ENCODE results near the gene DNM2. TPM values are rescaled to one million over a fixed set of nuclear protein-coding genes. Genes with fewer than 3 reads are reported as not detected.

DNM2 gene
- total and polyA plus RNA-seq, 2 of the 13 experiments (the other 11 are each of a cell fraction or from before 2014, with no cell fraction given) = 41.7 to 59.8 TPM

DNA sequence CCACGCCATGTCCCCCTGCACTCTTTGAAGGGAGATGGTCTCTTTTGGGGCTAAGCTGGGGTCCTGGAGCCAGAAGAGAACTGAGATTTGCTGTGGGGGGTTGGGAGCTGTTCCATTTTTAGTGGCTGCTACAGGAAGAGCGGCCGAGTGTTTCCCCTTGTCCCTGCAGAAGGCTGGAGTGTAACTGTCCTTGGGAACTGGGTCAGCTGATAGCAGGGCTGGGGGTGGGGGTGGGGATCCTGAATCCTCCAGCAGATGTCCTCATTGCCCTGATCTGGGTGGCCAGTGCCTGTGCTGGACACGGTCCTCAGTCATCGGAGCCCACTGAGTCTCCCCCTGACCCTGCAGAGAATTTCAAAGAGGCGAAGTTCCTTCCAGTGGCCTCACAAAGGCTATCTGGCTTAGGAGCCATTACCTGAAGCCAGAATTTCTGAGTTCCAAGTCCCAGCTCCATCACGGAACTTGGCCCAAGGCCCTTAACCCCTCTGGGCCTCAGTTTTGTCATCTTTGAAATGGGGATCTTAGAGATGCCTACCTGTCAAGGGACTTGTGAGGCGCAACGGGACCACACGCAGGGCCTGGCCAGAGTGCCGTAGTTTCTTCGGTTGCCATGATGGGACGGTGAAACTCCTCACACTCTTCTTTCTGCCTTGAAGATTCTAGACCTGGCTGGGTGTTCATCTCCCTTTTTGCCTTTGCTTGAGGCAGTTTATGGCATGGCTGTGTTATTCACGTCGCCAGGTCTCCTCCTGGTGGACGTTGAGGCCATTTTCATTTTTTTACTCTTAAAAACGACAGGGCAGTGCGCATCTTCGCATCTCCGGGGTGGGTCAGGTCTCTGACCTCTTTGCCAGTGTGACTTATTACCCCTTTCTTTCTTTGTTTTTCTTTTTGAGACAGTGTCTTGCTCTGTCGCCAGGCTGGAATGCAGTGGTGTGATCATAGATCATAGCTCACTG is 51.9 kb downstream of the DNM2 start (continued):
- TF ChIP-seq ZNF407 (CRISPR knock-in tag; IDR thresholded peaks at IDR 0.05; ENCODE audit: not compliant biosample characterization) = no peak
- no peak for TF ChIP-seq AKAP8 (CRISPR knock-in tag; IDR thresholded peaks at IDR 0.05)
- TF ChIP-seq ZNF724P (CRISPR knock-in tag; IDR thresholded peaks at IDR 0.05; ENCODE audit: borderline replicate concordance) = no peak
- no peak for TF ChIP-seq EHMT2 (IDR thresholded peaks at IDR 0.05; ENCODE audit: borderline replicate concordance, low read depth, low read length)
- TF ChIP-seq ZNF558 (CRISPR knock-in tag; IDR thresholded peaks at IDR 0.05; ENCODE audit: borderline replicate concordance) = no peak
- no peak for TF ChIP-seq ZBTB38 (CRISPR knock-in tag; IDR thresholded peaks at IDR 0.05)
- no peak for TF ChIP-seq ZNF224 (CRISPR knock-in tag; IDR thresholded peaks at IDR 0.05)
- no peak for TF ChIP-seq ZNF761 (CRISPR knock-in tag; conservative IDR thresholded peaks at IDR 0.05)
- no peak for TF ChIP-seq ZNF282 (IDR thresholded peaks at IDR 0.05; ENCODE audit: partially characterized antibody)
- no peak for TF ChIP-seq SOX6 (IDR thresholded peaks at IDR 0.05)
- no peak for TF ChIP-seq SOX6 (CRISPR knock-in tag; IDR thresholded peaks at IDR 0.05)
- no peak for TF ChIP-seq RBM22 (optimal IDR thresholded peaks at IDR 0.05; ENCODE audit: low read length)
- TF ChIP-seq HOXD1 (CRISPR knock-in tag; IDR thresholded peaks at IDR 0.05) = no peak
- no peak for TF ChIP-seq ZNF552 (CRISPR knock-in tag; IDR thresholded peaks at IDR 0.05; ENCODE audit: borderline replicate concordance)
- TF ChIP-seq, protein P1, sequence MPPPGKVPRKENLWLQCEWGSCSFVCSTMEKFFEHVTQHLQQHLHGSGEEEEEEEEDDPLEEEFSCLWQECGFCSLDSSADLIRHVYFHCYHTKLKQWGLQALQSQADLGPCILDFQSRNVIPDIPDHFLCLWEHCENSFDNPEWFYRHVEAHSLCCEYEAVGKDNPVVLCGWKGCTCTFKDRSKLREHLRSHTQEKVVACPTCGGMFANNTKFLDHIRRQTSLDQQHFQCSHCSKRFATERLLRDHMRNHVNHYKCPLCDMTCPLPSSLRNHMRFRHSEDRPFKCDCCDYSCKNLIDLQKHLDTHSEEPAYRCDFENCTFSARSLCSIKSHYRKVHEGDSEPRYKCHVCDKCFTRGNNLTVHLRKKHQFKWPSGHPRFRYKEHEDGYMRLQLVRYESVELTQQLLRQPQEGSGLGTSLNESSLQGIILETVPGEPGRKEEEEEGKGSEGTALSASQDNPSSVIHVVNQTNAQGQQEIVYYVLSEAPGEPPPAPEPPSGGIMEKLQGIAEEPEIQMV (CRISPR knock-in tag; IDR thresholded peaks at IDR 0.05; ENCODE audit: low read depth) = no peak
- TF ChIP-seq, protein P2, sequence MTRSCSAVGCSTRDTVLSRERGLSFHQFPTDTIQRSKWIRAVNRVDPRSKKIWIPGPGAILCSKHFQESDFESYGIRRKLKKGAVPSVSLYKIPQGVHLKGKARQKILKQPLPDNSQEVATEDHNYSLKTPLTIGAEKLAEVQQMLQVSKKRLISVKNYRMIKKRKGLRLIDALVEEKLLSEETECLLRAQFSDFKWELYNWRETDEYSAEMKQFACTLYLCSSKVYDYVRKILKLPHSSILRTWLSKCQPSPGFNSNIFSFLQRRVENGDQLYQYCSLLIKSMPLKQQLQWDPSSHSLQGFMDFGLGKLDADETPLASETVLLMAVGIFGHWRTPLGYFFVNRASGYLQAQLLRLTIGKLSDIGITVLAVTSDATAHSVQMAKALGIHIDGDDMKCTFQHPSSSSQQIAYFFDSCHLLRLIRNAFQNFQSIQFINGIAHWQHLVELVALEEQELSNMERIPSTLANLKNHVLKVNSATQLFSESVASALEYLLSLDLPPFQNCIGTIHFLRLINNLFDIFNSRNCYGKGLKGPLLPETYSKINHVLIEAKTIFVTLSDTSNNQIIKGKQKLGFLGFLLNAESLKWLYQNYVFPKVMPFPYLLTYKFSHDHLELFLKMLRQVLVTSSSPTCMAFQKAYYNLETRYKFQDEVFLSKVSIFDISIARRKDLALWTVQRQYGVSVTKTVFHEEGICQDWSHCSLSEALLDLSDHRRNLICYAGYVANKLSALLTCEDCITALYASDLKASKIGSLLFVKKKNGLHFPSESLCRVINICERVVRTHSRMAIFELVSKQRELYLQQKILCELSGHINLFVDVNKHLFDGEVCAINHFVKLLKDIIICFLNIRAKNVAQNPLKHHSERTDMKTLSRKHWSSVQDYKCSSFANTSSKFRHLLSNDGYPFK (CRISPR knock-in tag; IDR thresholded peaks at IDR 0.05; ENCODE audit: borderline replicate concordance) = no peak
- TF ChIP-seq ERF (CRISPR knock-in tag; IDR thresholded peaks at IDR 0.05) = no peak

Data from HepG2 (cell line).